Kidney (tissue), 22 donors: Measurements from ENCODE around the gene GCK. TPM values are rescaled to one million over a fixed set of nuclear protein-coding genes. Genes with fewer than 3 reads are reported as not detected.

Source experiments
- DNase-seq, 5 donors: peaks; one replicate each; pipeline ENCODE4 v3.0.0-alpha.2; 2013 to 2020
- FAIRE-seq: peaks from 2 replicates; lab custom pipeline; 2012; peaks lifted over from hg19 to GRCh38; lab: Jason Lieb, UNC
- H3K27ac ChIP-seq, 2 donors: one replicate each; pipeline ENCODE4 v1.7.0; 2013; ENCODE audit warnings: low read depth in 2 of 2, low read length in 2 of 2, inconsistent platforms in 1 of 2
- H3K27me3 ChIP-seq: one replicate; pipeline ENCODE4 v1.7.1; 2013; ENCODE audit warnings: low read length, inconsistent platforms; ENCODE audit not compliant: control insufficient read depth, insufficient read depth
- H3K36me3 ChIP-seq, 3 donors: one replicate each; pipeline versions ENCODE4 v1.7.0 to v1.7.1; 2013; ENCODE audit warnings: low read length in 3 of 3, control low read depth in 1 of 3, inconsistent platforms in 1 of 3; ENCODE audit not compliant: insufficient read depth in 3 of 3, control insufficient read depth in 2 of 3
- H3K4me1 ChIP-seq, 3 donors: one replicate each; pipeline versions ENCODE4 v1.7.0 to v1.7.1; 2013; ENCODE audit warnings: low read length in 3 of 3, inconsistent platforms in 1 of 3, low read depth in 1 of 3; ENCODE audit not compliant: control insufficient read depth in 2 of 3, insufficient read depth in 2 of 3
- H3K4me3 ChIP-seq, 3 donors: one replicate each; pipeline versions ENCODE4 v1.7.0 to v1.8.1; 2013; ENCODE audit warnings: low read length in 3 of 3, control low read depth in 1 of 3, inconsistent platforms in 1 of 3
- H3K9ac ChIP-seq, 3 donors: one replicate each; pipeline versions ENCODE4 v1.7.0 to v1.7.1; 2013; ENCODE audit warnings: low read length in 3 of 3, control low read depth in 1 of 3, inconsistent platforms in 1 of 3
- H3K9me3 ChIP-seq, 3 donors: one replicate each; pipeline versions ENCODE4 v1.7.0 to v1.7.1; 2013; ENCODE audit warnings: low read length in 3 of 3, control low read depth in 1 of 3, inconsistent platforms in 1 of 3; ENCODE audit not compliant: control insufficient read depth in 2 of 3, insufficient read depth in 1 of 3
- intact Hi-C: fragments of 100-400 bp; cut with DNase I; formaldehyde crosslinking; loops from one replicate; pipeline ENCODE4 v1.11.1; 2022
- long read RNA-seq, 10 donors: library from polyadenylated mRNA in 1 of 10; unstranded in 1 of 10; transcript quantifications; one replicate each; pipeline ENCODE4 v2.0.0 and lab custom pipeline, GENCODE V29; 2021 to 2026
- polyA plus RNA-seq: library from polyadenylated mRNA; stranded (reverse); fragments of 350-450 nt; fragmentation: Illumina TruSeq; extraction: RNeasy Lipid Tissue Mini Kit (QIAGEN cat#74804); gene quantifications from one replicate; pipeline ENCODE4 v1.2.3, GENCODE V29; 2014; ENCODE audit warnings: low read depth, low replicate concordance; ENCODE audit not compliant: insufficient read depth
- total RNA-seq: library from RNA; stranded (reverse); fragmentation: NEBNext Ultra II Directional; extraction: Animal tissue kit (Norgen Biotek cat#: 25700); gene quantifications from one replicate; pipeline ENCODE4 v1.2.1, GENCODE V29; 2021
- TF ChIP-seq, protein P1 (sequence below): IDR thresholded peaks from 3 replicates; pipeline ENCODE4 v1.5.1; 2012; ENCODE audit warnings: mild to moderate bottlenecking, moderate library complexity, borderline replicate concordance; ENCODE audit not compliant: insufficient read depth; ENCODE audit errors: extremely low read depth
- donor health status: control.
- donor health status: control.
- donor health status: control.
- donor health status: control.
- donor health status: control.
- donor health status: DM: yes; HTN: yes; CAD: no.
- donor health status: Normal renal cell carcinoma (clear cell type).

Gene GCK
- total RNA-seq (0.25 TPM), polyA plus RNA-seq (1.0 TPM)
- long read RNA-seq, donor 1, partial matches to known transcripts, result 0 of 3 reads
- long read RNA-seq, donor 1, other reads (novel, unspliced or antisense), result 0 of 3 reads
- long read RNA-seq, donor 2, partial matches to known transcripts, result 0 of 2 reads
- long read RNA-seq, donor 2, other reads (novel, unspliced or antisense), result 0 of 2 reads
- long read RNA-seq, donor 3, partial matches to known transcripts, result 0 of 5 reads
- long read RNA-seq, donor 3, other reads (novel, unspliced or antisense), result 0 of 5 reads
- long read RNA-seq, donor 4, partial matches to known transcripts, result 0 of 2 reads
- long read RNA-seq, donor 4, other reads (novel, unspliced or antisense), result 0 of 2 reads
- long read RNA-seq, donor 5, result 0 reads
- long read RNA-seq, donor 6, partial matches to known transcripts, result 0 of 4 reads
- long read RNA-seq, donor 6, other reads (novel, unspliced or antisense), result 0 of 4 reads
- long read RNA-seq, donor 7, result 0 reads
- long read RNA-seq, donor 8, partial matches to known transcripts, result 0 of 1 reads
- long read RNA-seq, donor 8, other reads (novel, unspliced or antisense), result 0 of 1 reads
- long read RNA-seq, donor 9, partial matches to known transcripts, result 0 of 2 reads
- long read RNA-seq, donor 9, other reads (novel, unspliced or antisense), result 0 of 2 reads
- long read RNA-seq, donor 10, partial matches to known transcripts, result 0 of 1 reads
- long read RNA-seq, donor 10, other reads (novel, unspliced or antisense), result 0 of 1 reads

DNA sequence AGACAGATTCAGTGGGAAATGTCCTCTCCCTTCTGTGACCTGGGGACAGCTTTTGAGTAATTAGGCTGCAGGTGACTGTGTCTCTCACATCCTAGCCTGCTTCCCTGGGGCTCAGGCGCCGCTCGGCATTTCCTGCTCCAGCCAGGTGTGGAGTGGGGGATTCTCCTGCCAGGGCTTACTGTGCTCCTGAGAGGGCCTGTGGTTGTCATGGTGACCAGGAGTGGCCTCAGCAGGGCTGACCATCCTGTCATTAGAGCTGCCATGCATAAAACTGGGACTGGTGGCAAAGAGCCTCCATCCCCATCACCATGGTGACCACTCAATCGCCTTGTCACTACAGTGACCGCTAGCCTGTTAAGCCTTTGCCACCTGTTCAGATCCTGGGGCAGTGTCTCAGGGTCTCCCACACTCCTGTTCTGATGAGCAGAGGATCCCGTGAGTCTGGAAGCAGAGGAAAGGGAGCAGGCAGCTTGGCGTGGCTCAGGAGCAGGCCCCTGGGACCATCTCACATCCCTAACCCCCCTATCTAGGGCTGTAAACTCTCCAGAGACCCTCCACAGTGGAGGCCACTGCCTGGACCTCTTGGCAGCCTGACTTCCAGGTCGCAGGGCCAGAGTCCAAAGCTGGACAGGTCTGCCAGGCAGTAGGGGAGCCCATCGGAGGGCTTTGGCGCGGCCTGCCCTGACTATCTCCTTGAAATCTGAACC lies at the start of gene GCK:
Gene GCK, minus strand, starts transcription at position 154 of the 707 bp plus-strand sequence. CDS start 486 bp downstream, outside the sequence.
- Histone ChIP-seq H3K4me1 (peaks cover 0 to 2% (median 0%) of the 10 kb centered on the region in 3 donors), H3K36me3 (no peaks in the 10 kb centered on the region), H3K9me3 (no peaks in the 10 kb centered on the region), H3K27ac (no peak within 1 kb of the TSS), H3K9ac (no peak within 1 kb of the TSS), H3K4me3 (no peak within 1 kb of the TSS), H3K27me3 (no peaks in the 10 kb centered on the region)
- FAIRE-seq (no peak), DNase-seq (peak in 4 of 5 donors; percentile 85 to 94 (median 88))
- intact Hi-C loops, result no loop called here
- TF ChIP-seq, protein P1, sequence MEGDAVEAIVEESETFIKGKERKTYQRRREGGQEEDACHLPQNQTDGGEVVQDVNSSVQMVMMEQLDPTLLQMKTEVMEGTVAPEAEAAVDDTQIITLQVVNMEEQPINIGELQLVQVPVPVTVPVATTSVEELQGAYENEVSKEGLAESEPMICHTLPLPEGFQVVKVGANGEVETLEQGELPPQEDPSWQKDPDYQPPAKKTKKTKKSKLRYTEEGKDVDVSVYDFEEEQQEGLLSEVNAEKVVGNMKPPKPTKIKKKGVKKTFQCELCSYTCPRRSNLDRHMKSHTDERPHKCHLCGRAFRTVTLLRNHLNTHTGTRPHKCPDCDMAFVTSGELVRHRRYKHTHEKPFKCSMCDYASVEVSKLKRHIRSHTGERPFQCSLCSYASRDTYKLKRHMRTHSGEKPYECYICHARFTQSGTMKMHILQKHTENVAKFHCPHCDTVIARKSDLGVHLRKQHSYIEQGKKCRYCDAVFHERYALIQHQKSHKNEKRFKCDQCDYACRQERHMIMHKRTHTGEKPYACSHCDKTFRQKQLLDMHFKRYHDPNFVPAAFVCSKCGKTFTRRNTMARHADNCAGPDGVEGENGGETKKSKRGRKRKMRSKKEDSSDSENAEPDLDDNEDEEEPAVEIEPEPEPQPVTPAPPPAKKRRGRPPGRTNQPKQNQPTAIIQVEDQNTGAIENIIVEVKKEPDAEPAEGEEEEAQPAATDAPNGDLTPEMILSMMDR, result no peak

DNA sequence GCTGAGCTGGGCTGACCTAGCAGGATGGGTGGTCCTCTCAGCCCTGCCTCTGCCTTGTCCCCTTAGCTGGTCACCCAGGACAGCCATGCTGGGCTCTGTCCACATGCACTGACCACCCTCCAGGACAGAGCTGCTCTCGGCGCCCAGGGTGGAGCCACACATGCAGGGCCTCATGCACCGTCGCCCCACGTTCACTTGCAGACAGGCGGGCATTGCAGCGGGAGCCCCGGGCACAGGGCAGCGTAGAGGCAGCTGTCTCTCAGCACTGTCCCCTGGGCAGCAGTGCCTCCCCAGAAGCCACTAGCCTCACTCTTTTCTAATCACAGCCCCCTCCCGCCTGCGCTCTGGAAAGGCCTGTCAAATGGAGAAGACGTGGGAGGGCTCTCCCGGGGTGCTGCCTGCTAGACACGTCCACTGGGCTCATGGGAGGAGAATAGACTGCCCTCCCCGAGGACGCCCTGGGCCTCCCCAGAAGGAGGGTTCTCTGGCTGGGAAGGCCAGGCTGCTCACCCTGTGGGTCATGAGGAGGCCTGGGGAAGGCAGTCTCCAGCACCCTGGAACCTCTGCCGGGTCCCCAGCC lies 49.0 kb upstream of the GCK start:
- no peak overlapping the region for H3K27ac ChIP-seq
- H3K9ac ChIP-seq, result no peak overlapping the region
- TF ChIP-seq, protein P1, result no peak
- FAIRE-seq (no peak), DNase-seq (no peak)
- H3K27me3 ChIP-seq, result no peaks in the 10 kb centered on the region
- no peak overlapping the region for H3K4me3 ChIP-seq
- H3K4me1 ChIP-seq, result peaks cover 0 to 4% (median 0%) of the 10 kb centered on the region in 3 donors
- intact Hi-C loops, result no loop called here
- H3K36me3 ChIP-seq, result no peaks in the 10 kb centered on the region
- no peaks in the 10 kb centered on the region for H3K9me3 ChIP-seq

DNA sequence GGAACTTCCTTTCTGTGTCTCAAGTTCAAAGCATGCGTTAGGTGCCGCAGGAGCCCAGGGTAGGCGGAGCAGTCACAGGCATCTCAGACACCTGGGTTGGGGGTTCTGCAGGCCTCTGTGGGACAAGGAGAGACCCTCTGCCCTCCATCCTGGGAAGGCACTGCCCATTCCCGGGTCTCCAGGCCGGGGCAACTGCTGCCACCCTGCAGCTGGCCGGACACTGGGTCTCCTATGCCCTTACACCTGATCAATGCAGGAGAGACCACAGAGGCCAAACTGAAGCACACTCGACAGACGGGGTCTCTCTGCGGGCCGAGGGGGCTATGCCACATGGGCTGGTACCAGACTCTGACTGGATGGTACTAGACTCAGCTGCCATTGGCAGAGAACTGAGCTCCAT lies 48.5 kb upstream of the GCK start:
- intact Hi-C loops, result no loop called here
- no peaks in the 10 kb centered on the region for H3K9me3 ChIP-seq
- H3K36me3 ChIP-seq, result no peaks in the 10 kb centered on the region
- no peak overlapping the region for H3K27ac ChIP-seq
- no peak overlapping the region for H3K4me3 ChIP-seq
- DNase-seq (no peak), FAIRE-seq (no peak)
- H3K9ac ChIP-seq, result no peak overlapping the region
- TF ChIP-seq, protein P1, result no peak
- peaks cover 0 to 4% (median 0%) of the 10 kb centered on the region in 3 donors for H3K4me1 ChIP-seq
- H3K27me3 ChIP-seq, result no peaks in the 10 kb centered on the region
